ENCODE results near the gene LRRC53.

DNA sequence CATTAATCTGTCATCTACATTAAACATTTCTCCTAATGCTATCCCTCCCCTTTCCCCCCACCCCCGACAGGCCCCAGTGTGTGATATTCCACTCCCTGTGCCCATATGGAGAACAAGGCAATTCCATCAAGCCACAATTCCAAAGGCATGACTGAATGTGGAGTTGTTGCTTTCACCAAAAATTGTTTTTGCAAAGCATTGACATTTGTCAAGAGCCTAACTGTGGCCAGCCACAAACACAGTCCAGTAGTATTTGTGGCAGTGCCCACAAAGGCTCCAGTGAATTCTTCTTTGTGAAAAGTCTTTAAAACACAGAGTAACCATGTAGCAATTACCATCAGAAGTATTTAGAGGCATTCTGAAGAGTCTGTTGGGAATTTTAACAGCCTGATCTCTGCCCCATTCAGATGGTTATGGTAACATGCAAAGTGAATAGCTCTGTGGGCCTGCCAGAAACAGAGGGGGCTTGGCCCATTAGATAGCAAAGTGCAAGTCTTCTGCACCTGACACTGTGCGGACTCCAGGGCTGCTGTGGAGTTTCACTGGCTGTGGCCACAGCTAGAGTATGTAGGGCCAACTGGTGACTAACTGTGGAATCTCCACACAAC is 11.6 kb upstream of the LRRC53 start:
- TF ChIP-seq, protein P1, sequence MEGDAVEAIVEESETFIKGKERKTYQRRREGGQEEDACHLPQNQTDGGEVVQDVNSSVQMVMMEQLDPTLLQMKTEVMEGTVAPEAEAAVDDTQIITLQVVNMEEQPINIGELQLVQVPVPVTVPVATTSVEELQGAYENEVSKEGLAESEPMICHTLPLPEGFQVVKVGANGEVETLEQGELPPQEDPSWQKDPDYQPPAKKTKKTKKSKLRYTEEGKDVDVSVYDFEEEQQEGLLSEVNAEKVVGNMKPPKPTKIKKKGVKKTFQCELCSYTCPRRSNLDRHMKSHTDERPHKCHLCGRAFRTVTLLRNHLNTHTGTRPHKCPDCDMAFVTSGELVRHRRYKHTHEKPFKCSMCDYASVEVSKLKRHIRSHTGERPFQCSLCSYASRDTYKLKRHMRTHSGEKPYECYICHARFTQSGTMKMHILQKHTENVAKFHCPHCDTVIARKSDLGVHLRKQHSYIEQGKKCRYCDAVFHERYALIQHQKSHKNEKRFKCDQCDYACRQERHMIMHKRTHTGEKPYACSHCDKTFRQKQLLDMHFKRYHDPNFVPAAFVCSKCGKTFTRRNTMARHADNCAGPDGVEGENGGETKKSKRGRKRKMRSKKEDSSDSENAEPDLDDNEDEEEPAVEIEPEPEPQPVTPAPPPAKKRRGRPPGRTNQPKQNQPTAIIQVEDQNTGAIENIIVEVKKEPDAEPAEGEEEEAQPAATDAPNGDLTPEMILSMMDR (IDR thresholded peaks at IDR 0.05) = no peak
- no peak for TF ChIP-seq POLR2AphosphoS5 (IDR thresholded peaks at IDR 0.05)
- no peak for TF ChIP-seq EP300 (IDR thresholded peaks at IDR 0.05; ENCODE audit: low read depth)
- no peak for TF ChIP-seq POLR2A (IDR thresholded peaks at IDR 0.05)
